Stimulated activated CD8-positive, alpha-beta memory T cell treated with anti-CD3 and anti-CD28 coated beads, Interleukin-2, amount 100 ng/mL, for 48 hours (primary cell): Measurements from ENCODE around the gene ADD1.
A peak's percentile ranks its signal among the peaks of the same experiment; 100 is the strongest.

ENCODE experiments used
- DNase-seq, 2 donors: peaks; one replicate each; pipeline ENCODE4 v3.0.0-alpha.2; 2020; ENCODE audit warnings: low read depth in 2 of 2

Gene ADD1

GRCh38 chr4:2834001-2834921 is 9.4 kb upstream of the ADD1 start:
- no peak for DNase-seq

- DNase-seq = no peak
Measured at GRCh38 chr4:2835978-2836377, 7.7 kb upstream of the ADD1 start.

GRCh38 chr4:2836391-2836859 is 7.2 kb upstream of the ADD1 start:
- DNase-seq = no peak

- no peak for DNase-seq
Measured at GRCh38 chr4:2837110-2837903, 6.3 kb upstream of the ADD1 start.

- DNase-seq = peak; percentile 23 to 47
Measured at GRCh38 chr4:2837904-2838496, 5.6 kb upstream of the ADD1 start.

- DNase-seq = no peak
Measured at GRCh38 chr4:2839060-2839459, 4.6 kb upstream of the ADD1 start.

- no peak for DNase-seq
Measured at GRCh38 chr4:2842687-2843262, 869 bp upstream of the ADD1 start.

GRCh38 chr4:2843941-2844584 is 419 bp downstream of the ADD1 start:
- DNase-seq = no peak

GRCh38 chr4:2846172-2846571 is 2.5 kb downstream of the ADD1 start:
- DNase-seq = no peak

- DNase-seq = no peak
Measured at GRCh38 chr4:2847302-2847871, 3.7 kb downstream of the ADD1 start.

GRCh38 chr4:2848449-2848848 is 4.8 kb downstream of the ADD1 start:
- DNase-seq = no peak

- no peak for DNase-seq
Measured at GRCh38 chr4:2849267-2850152, 5.9 kb downstream of the ADD1 start.

GRCh38 chr4:2850966-2851798 is 7.5 kb downstream of the ADD1 start:
- DNase-seq = no peak

- DNase-seq = no peak
Measured at GRCh38 chr4:2852481-2852921, 8.9 kb downstream of the ADD1 start.

- no peak for DNase-seq
Measured at GRCh38 chr4:2855584-2855983, 11.9 kb downstream of the ADD1 start.

- no peak for DNase-seq
Measured at GRCh38 chr4:2856266-2856665, 12.6 kb downstream of the ADD1 start.

- no peak for DNase-seq
Measured at GRCh38 chr4:2857349-2857927, 13.8 kb downstream of the ADD1 start.

GRCh38 chr4:2858451-2859217 is 15.0 kb downstream of the ADD1 start:
- DNase-seq = no peak
